ENCODE data around the gene NSD1.

The NSD1 gene

DNA sequence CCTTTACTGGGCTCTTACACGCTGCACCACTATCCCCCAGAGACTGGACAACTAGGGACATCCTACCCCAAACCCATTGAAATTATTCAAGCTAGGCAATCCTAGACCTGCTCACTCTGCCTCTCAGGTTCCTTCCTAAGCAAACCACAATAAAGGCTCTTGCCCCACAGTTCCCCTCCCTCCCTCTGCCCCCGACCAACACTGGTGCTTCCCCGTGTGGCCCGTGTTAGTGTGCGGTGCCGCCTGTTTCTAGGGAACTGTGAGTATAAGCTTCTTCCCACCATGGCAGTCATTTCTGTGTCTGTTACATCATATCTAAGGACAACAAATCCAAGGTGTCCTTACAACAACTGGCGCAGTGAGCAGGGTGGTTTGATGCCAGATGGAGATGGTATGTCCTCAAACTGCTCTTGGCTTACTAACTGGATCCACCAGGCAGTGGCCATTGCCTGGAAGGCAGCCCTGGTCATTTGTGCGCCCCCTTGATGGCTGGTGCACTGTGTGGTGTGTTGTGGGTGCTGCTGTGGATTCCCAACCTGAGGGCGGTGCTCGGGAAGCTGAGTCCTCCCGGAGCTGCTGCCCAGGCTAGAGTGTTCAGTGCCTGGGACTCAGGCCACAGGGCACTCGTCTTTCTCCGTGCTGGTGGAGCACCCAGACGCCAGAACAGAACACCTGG is 186.5 kb downstream of the NSD1 start:
- TF ChIP-seq, protein P1, sequence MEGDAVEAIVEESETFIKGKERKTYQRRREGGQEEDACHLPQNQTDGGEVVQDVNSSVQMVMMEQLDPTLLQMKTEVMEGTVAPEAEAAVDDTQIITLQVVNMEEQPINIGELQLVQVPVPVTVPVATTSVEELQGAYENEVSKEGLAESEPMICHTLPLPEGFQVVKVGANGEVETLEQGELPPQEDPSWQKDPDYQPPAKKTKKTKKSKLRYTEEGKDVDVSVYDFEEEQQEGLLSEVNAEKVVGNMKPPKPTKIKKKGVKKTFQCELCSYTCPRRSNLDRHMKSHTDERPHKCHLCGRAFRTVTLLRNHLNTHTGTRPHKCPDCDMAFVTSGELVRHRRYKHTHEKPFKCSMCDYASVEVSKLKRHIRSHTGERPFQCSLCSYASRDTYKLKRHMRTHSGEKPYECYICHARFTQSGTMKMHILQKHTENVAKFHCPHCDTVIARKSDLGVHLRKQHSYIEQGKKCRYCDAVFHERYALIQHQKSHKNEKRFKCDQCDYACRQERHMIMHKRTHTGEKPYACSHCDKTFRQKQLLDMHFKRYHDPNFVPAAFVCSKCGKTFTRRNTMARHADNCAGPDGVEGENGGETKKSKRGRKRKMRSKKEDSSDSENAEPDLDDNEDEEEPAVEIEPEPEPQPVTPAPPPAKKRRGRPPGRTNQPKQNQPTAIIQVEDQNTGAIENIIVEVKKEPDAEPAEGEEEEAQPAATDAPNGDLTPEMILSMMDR (IDR thresholded peaks at IDR 0.05; ENCODE audit: insufficient read depth, low read depth, low read length, missing control alignments) = no peak
- DNase-seq (ENCODE audit: low read depth) = no peak

DNA sequence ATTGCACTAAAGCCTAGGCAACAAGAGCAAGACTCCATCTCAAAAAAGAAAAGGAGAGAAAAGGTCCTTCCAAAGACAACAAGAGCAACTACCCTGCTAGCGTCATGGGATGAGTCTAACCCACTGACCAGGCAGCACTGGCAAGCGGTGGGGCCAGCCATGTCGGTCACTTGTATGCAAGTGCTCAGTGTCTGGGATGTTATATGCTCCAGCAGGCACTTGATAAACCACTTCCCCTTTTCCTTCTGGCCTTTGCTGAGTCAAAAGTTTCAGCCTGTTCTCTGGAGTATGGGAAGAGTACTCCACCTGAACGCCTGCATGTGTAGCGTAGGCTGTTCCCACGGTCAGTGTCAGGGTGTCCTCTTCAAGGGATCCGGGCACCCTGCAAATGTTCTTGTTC is 187.3 kb downstream of the NSD1 start:
- H3K4me3 ChIP-seq (ENCODE audit: low read length) = no peak overlapping the region
- no peak for DNase-seq (ENCODE audit: low read depth)
- TF ChIP-seq, protein P1 (IDR thresholded peaks at IDR 0.05; ENCODE audit: insufficient read depth, low read depth, low read length, missing control alignments) = no peak

More for the DNA sequence above, 186.5 kb downstream of the NSD1 start:
- no peak overlapping the region for H3K4me3 ChIP-seq (ENCODE audit: low read length)

DNA sequence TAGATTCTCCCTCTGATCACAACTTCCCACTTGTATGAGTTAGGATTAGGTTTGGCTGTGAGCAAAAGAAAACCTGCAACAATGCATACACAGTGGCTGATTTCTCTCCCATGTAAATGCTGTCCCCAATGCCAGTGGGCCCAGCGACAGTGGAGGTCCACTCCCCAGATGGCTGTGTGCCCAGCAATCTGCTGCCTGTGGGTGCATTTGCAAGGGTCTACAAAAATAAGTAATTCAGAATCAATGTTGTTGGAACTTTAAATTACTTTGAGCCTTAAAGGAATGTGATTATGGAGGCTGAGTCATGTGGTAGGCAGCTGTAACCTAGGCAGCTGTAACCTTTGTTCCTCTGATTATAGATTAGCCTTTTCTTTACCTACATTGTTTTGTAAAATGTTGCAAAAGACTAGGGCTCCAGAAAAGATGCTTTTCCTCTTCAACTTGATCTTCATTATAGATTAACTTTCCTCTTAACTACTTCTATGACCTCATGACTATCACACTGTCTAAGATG is 192.4 kb downstream of the NSD1 start:
- no peak overlapping the region for H3K4me3 ChIP-seq (ENCODE audit: low read length)
- TF ChIP-seq, protein P1 (IDR thresholded peaks at IDR 0.05; ENCODE audit: insufficient read depth, low read depth, low read length, missing control alignments) = no peak
- DNase-seq (ENCODE audit: low read depth) = no peak

DNA sequence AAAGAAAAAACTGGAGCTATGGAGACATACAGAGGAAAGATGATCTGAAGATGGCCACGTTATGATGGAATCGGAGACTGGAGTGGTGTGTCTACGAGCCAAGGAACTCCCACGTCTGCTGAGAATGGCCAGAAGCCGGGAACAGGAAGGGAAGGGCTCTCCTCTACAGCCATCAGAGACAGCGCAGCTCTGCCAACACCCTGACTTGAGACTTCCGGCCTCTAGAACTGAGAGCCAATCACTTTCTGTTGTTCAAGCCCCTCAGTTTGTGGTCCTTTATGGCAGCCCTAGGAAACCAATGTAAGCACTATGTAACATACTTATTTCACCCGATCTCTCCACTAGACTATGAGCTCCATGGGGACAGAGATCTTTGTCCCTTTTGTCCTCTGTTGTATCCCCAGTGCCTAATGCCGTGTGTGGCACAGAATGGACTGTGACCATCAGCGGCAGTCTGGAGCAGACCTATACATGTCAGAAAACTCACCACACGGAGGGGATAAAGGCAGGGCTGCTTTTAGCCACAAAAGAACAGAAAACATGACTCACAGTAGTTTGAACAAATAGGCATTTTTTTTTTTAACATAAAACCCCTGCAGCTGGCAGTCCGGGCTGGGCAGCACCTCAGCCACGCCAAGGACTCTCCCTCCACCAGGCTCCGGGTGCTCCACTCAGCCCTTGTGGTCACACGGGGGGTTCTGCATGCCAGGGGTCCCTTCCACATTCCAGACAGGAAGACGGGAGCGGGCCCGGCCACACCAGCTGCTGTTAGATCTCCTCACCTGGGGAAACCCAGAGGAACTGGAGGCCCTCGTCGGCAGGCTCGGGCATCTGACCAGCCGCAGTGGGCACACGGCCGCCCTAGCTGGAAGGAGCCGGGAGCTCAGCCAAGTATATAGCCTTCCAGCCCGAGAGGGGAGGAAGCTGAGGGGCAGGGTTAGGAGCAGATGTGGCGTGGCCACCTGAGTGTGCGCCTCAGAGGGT is 194.3 kb downstream of the NSD1 start:
- TF ChIP-seq, protein P1 (IDR thresholded peaks at IDR 0.05; ENCODE audit: insufficient read depth, low read depth, low read length, missing control alignments) = no peak
- H3K4me3 ChIP-seq (ENCODE audit: low read length) = no peak overlapping the region
- DNase-seq (ENCODE audit: low read depth) = no peak

DNA sequence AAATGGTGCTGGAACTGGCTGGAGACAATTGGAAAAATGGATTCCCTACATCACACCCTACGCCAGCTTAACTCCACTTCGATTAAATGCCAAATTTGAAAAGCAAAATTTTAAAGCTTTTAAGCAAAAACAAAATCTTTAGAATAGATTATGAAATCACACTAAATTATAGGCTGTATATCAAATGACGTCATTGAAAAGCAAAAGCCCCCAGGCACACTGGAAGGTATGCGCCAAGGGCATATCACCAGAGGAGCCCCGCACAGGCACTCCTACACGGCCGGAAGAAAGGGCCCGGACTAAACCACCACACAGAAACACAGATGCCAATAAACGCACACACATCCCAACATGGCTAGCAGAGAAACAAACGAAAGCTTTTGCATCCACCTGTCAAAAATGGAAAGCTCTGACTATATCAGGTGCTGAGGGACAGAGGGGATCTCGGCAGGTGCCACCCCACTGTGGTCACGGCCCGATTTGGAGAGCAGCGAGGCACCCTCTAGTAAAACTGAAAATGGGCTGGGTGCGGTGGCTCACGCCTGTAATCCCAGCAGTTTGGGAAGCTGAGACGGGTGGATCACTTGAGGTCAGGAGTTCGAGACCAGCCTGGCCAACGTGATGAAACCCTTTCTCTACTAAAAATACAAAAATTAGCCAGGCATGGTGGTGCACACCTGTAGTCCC is 195.1 kb downstream of the NSD1 start:
- no peak for DNase-seq (ENCODE audit: low read depth)
- TF ChIP-seq, protein P1 (IDR thresholded peaks at IDR 0.05; ENCODE audit: insufficient read depth, low read depth, low read length, missing control alignments) = no peak
- H3K4me3 ChIP-seq (ENCODE audit: low read length) = no peak overlapping the region

DNA sequence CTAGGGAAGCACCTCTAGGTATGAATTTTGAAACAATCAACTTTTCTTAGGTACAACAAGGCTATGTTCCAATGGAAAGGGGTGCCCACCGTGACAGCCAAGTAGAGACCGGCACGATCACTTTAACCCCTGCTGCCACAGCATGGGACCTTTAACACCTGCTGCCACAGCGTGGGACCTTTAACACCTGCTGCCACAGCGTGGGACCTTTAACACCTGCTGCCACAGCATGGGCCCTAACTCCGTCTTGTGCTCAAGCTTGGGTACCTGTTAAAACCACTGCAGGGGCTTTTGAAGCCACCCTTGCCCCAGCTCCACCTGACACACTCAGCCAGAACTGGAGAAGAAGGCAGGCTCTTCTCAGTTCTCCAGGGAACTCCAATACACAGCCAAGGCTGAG is 196.3 kb downstream of the NSD1 start:
- DNase-seq (ENCODE audit: low read depth) = no peak
- TF ChIP-seq, protein P1 (IDR thresholded peaks at IDR 0.05; ENCODE audit: insufficient read depth, low read depth, low read length, missing control alignments) = no peak
- H3K4me3 ChIP-seq (ENCODE audit: low read length) = no peak overlapping the region
